HEK293 (cell line): ENCODE results near the gene WNT4.

Source experiments
- AEBP2 ChIP-seq: fragments of 450-650 bp; formaldehyde crosslinking; IDR thresholded peaks from 2 replicates; pipeline ENCODE4 v1.5.1; 2016; ENCODE audit warnings: missing biosample characterization, missing genetic modification characterization, borderline replicate concordance
- GLIS2 ChIP-seq: fragments of 450-650 bp; formaldehyde crosslinking; IDR thresholded peaks from 2 replicates; pipeline ENCODE4 v1.5.1; 2016; ENCODE audit warnings: missing biosample characterization, missing genetic modification characterization
- HOXD13 ChIP-seq: sonication (generic); formaldehyde crosslinking; IDR thresholded peaks from 2 replicates; pipeline ENCODE4 v1.8.0; 2022; ENCODE audit warnings: missing genetic modification reagents, borderline replicate concordance
- IKZF3 ChIP-seq: fragments of 450-650 bp; IDR thresholded peaks from 2 replicates; pipeline ENCODE4 v1.5.0; 2018; ENCODE audit warnings: missing biosample characterization, mild to moderate bottlenecking, missing genetic modification characterization, moderate library complexity
- PBX3 ChIP-seq: sonication (generic); formaldehyde crosslinking; IDR thresholded peaks from 2 replicates; pipeline ENCODE4 v1.8.1; 2022; ENCODE audit warnings: mild to moderate bottlenecking, moderate library complexity, missing genetic modification reagents
- SP3 ChIP-seq: fragments of 450-650 bp; formaldehyde crosslinking; IDR thresholded peaks from 2 replicates; pipeline ENCODE4 v1.5.1; 2016; ENCODE audit warnings: missing biosample characterization, missing genetic modification characterization
- SP7 ChIP-seq: fragments of 450-650 bp; formaldehyde crosslinking; IDR thresholded peaks from 2 replicates; pipeline ENCODE4 v1.5.1; 2016; ENCODE audit warnings: missing biosample characterization, missing genetic modification characterization
- WT1 ChIP-seq: fragments of 450-650 bp; formaldehyde crosslinking; IDR thresholded peaks from 2 replicates; pipeline ENCODE4 v1.5.1; 2016; ENCODE audit warnings: missing biosample characterization, missing genetic modification characterization
- ZBTB11 ChIP-seq: fragments of 450-650 bp; formaldehyde crosslinking; conservative IDR thresholded peaks from 2 replicates; pipeline ENCODE4 v1.5.1; 2016; ENCODE audit warnings: low read depth, missing biosample characterization, missing genetic modification characterization
- ZBTB48 ChIP-seq: fragments of 450-650 bp; formaldehyde crosslinking; IDR thresholded peaks from 2 replicates; pipeline ENCODE4 v1.5.1; 2016; ENCODE audit warnings: missing biosample characterization, missing genetic modification characterization
- ZFHX2 ChIP-seq: fragments of 450-650 bp; formaldehyde crosslinking; conservative IDR thresholded peaks from 2 replicates; pipeline ENCODE4 v1.5.1; 2016; ENCODE audit warnings: missing biosample characterization, missing genetic modification characterization
- ZNF132 ChIP-seq: fragments of 450-650 bp; formaldehyde crosslinking; IDR thresholded peaks from 2 replicates; pipeline ENCODE4 v1.5.1; 2017; ENCODE audit warnings: missing biosample characterization, missing genetic modification characterization, borderline replicate concordance
- ZNF155 ChIP-seq: fragments of 450-650 bp; formaldehyde crosslinking; IDR thresholded peaks from 2 replicates; pipeline ENCODE4 v1.5.1; 2016; ENCODE audit warnings: missing biosample characterization, missing genetic modification characterization
- ZNF19 ChIP-seq: fragments of 450-650 bp; formaldehyde crosslinking; IDR thresholded peaks from 2 replicates; pipeline ENCODE4; 2016; ENCODE audit warnings: missing biosample characterization, missing genetic modification characterization, low read depth
- ZNF24 ChIP-seq: fragments of 450-650 bp; formaldehyde crosslinking; IDR thresholded peaks from 2 replicates; pipeline ENCODE4 v1.5.1; 2016; ENCODE audit warnings: missing biosample characterization, missing genetic modification characterization
- ZNF311 ChIP-seq: fragments of 450-650 bp; formaldehyde crosslinking; IDR thresholded peaks from 2 replicates; pipeline ENCODE4 v1.5.1; 2017; ENCODE audit warnings: missing biosample characterization, missing genetic modification characterization, borderline replicate concordance
- ZNF335 ChIP-seq: fragments of 450-650 bp; formaldehyde crosslinking; conservative IDR thresholded peaks from 2 replicates; pipeline ENCODE4 v1.5.1; 2016; ENCODE audit warnings: missing biosample characterization, missing genetic modification characterization
- ZNF391 ChIP-seq: fragments of 450-650 bp; formaldehyde crosslinking; IDR thresholded peaks from 2 replicates; pipeline ENCODE4 v1.5.1; 2016; ENCODE audit warnings: low read depth, missing biosample characterization, missing genetic modification characterization, borderline replicate concordance
- ZNF398 ChIP-seq: fragments of 450-650 bp; formaldehyde crosslinking; IDR thresholded peaks from 2 replicates; pipeline ENCODE4 v1.5.1; 2017; ENCODE audit warnings: missing biosample characterization, missing genetic modification characterization
- ZNF423 ChIP-seq: fragments of 450-650 bp; formaldehyde crosslinking; IDR thresholded peaks from 2 replicates; pipeline ENCODE4 v1.5.1; 2016; ENCODE audit warnings: missing biosample characterization, missing genetic modification characterization
- ZNF544 ChIP-seq: fragments of 450-650 bp; formaldehyde crosslinking; IDR thresholded peaks from 2 replicates; pipeline ENCODE4 v1.5.0; 2017; ENCODE audit warnings: missing biosample characterization, missing genetic modification characterization
- ZNF548 ChIP-seq: fragments of 450-650 bp; formaldehyde crosslinking; IDR thresholded peaks from 2 replicates; pipeline ENCODE4 v1.5.1; 2016; ENCODE audit warnings: missing biosample characterization, missing genetic modification characterization
- ZNF596 ChIP-seq: fragments of 450-650 bp; IDR thresholded peaks from 2 replicates; pipeline ENCODE4 v1.5.0; 2018; ENCODE audit warnings: missing biosample characterization, mild to moderate bottlenecking, missing genetic modification characterization, moderate library complexity
- ZNF692 ChIP-seq: fragments of 450-650 bp; formaldehyde crosslinking; IDR thresholded peaks from 2 replicates; pipeline ENCODE4 v1.5.1; 2016; ENCODE audit warnings: missing biosample characterization, missing genetic modification characterization
- ZNF76 ChIP-seq: fragments of 450-650 bp; formaldehyde crosslinking; IDR thresholded peaks from 2 replicates; pipeline ENCODE4; 2016; ENCODE audit warnings: low read depth, missing biosample characterization, missing genetic modification characterization, borderline replicate concordance
- ZNF785 ChIP-seq: fragments of 450-650 bp; formaldehyde crosslinking; IDR thresholded peaks from 2 replicates; pipeline ENCODE4 v1.5.1; 2016; ENCODE audit warnings: missing biosample characterization, missing genetic modification characterization
- ZNF830 ChIP-seq: fragments of 450-650 bp; IDR thresholded peaks from 2 replicates; pipeline ENCODE4 v1.5.0; 2018; ENCODE audit warnings: missing biosample characterization, missing genetic modification characterization, low read depth, mild to moderate bottlenecking, moderate library complexity
- ZSCAN18 ChIP-seq: fragments of 450-650 bp; formaldehyde crosslinking; IDR thresholded peaks from 2 replicates; pipeline ENCODE4 v1.5.1; 2016; ENCODE audit warnings: missing biosample characterization, missing genetic modification characterization
- TF ChIP-seq, protein P1 (sequence below): fragments of 450-650 bp; formaldehyde crosslinking; IDR thresholded peaks from 2 replicates; pipeline ENCODE4 v1.5.1; 2017; ENCODE audit warnings: missing biosample characterization, mild to moderate bottlenecking, missing genetic modification characterization, moderate library complexity

WNT4 gene

GRCh38 chr1:22121421-22121911 is 21.4 kb downstream of the WNT4 start (continued):
- TF ChIP-seq, protein P1, sequence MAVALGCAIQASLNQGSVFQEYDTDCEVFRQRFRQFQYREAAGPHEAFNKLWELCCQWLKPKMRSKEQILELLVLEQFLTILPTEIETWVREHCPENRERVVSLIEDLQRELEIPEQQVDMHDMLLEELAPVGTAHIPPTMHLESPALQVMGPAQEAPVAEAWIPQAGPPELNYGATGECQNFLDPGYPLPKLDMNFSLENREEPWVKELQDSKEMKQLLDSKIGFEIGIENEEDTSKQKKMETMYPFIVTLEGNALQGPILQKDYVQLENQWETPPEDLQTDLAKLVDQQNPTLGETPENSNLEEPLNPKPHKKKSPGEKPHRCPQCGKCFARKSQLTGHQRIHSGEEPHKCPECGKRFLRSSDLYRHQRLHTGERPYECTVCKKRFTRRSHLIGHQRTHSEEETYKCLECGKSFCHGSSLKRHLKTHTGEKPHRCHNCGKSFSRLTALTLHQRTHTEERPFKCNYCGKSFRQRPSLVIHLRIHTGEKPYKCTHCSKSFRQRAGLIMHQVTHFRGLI (tag by site-specific recombination): no peak
- no peak for TF ChIP-seq ZNF335
- TF ChIP-seq ZNF423 (tag by site-specific recombination): no peak
- TF ChIP-seq ZNF785 (tag by site-specific recombination): no peak
- TF ChIP-seq ZSCAN18 (tag by site-specific recombination): no peak
- no peak for TF ChIP-seq ZNF692 (tag by site-specific recombination)
- TF ChIP-seq WT1: peak; percentile 84
- no peak for TF ChIP-seq AEBP2 (tag by site-specific recombination)
- no peak for TF ChIP-seq SP7 (tag by site-specific recombination)
- no peak for TF ChIP-seq ZNF398 (tag by site-specific recombination)
- no peak for TF ChIP-seq ZNF19 (tag by site-specific recombination)
- no peak for TF ChIP-seq ZNF76
- no peak for TF ChIP-seq ZNF311 (tag by site-specific recombination)
- no peak for TF ChIP-seq PBX3 (CRISPR knock-in tag)
- TF ChIP-seq ZNF548 (tag by site-specific recombination): no peak
- TF ChIP-seq SP3: peak; percentile 41
- TF ChIP-seq ZBTB48: no peak
- TF ChIP-seq ZNF391 (tag by site-specific recombination): no peak
- no peak for TF ChIP-seq ZNF596 (tag by site-specific recombination)
- no peak for TF ChIP-seq HOXD13
- TF ChIP-seq ZNF544: no peak
- no peak for TF ChIP-seq ZBTB11
- no peak for TF ChIP-seq ZNF830 (tag by site-specific recombination)
- TF ChIP-seq ZFHX2: peak; percentile 67
- no peak for TF ChIP-seq ZNF132 (tag by site-specific recombination)
- no peak for TF ChIP-seq ZNF155 (tag by site-specific recombination)
- TF ChIP-seq IKZF3: no peak
- peak; percentile 13; the same call in 1 of the 2 replicates for TF ChIP-seq GLIS2 (tag by site-specific recombination)
- TF ChIP-seq ZNF24: no peak
